GM18868 (cell line): ENCODE data around the gene RHBG.
"Not testable (repeated sequence)": the region's sequence is repeated elsewhere in the genome, so short reads cannot be mapped to it uniquely, and the experiment has no call there.

ENCODE experiments used
- ATAC-seq: cut with Tn5 transposase; IDR thresholded peaks from one replicate; pipeline ENCODE4 v1.9.1; 2021; ENCODE audit warnings: mild to moderate bottlenecking, moderate library complexity; ENCODE audit not compliant: unreplicated experiment

RHBG gene, protein sequence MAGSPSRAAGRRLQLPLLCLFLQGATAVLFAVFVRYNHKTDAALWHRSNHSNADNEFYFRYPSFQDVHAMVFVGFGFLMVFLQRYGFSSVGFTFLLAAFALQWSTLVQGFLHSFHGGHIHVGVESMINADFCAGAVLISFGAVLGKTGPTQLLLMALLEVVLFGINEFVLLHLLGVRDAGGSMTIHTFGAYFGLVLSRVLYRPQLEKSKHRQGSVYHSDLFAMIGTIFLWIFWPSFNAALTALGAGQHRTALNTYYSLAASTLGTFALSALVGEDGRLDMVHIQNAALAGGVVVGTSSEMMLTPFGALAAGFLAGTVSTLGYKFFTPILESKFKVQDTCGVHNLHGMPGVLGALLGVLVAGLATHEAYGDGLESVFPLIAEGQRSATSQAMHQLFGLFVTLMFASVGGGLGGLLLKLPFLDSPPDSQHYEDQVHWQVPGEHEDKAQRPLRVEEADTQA

DNA sequence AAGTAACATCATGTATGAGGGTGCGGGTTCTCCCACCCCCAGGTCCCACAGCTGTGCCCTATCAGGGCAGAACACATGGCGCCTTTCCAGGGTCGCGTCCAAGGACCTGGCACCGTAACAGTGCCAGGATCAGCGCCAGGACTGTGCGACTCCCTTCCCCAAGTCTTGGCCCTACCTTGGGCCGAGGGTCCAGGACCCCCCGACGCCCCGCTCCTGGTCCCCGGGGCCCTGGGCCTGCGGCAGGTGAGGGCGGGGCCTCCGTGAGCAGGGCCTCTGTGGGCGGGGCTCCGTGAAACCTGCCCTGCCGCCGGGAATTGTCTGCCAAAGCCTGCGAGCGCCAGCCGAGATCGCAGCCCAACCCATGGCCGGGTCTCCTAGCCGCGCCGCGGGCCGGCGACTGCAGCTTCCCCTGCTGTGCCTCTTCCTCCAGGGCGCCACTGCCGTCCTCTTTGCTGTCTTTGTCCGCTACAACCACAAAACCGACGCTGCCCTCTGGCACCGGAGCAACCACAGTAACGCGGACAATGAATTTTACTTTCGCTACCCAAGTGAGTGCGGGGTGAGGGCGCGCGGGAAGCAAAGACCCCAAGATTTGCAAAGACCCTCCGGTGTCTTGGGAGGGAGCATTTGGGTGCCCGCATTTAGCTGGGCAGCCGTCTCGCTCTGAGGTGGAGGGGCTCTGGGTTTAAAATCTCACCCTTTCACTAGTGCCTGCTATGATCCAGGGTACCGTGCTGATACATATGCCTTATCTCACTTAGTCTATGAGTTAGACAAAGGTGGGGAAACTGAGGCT lies at the start of gene RHBG:
TSS of gene RHBG (plus strand) at position 323 of the 796 bp plus-strand sequence. CDS start at position 362, 39 bp downstream.
- no peak for ATAC-seq

DNA sequence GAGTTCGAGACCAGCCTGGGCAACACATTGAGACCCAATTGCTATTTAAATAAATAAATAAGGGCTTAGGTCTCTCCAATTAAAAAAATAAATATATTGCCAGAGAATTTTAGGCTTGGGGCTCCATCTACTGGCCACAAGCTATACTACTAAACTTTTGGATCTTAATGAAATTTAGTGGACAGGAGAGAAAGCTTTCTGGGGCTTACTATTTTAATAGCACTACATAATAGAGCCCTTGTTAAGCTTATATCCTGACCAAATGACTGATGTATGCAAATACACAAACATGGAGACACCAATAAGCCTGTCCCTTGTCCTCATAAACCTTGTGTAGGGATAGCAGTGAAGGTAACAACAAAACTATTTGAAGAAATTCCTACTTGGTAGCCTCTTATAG lies 49.3 kb upstream of the RHBG start:
- ATAC-seq = no peak

DNA sequence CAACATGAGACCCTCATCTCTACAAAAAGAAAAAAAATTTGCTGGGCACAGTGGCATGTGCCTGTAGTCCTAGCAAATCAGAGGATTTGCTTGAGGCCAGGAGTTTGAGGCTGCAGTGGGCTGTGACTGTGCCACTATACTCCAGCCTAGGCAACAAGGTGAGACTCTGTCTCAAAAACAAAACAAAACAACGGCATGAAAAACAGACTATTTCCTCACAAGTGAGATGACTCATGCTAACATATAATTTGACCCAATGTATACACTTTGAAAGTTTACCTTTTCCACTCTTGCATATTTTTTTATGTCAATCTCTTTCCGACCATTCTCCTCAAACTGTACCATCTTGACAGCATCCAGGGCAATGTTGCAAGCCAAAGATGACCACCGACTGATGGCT lies 48.5 kb upstream of the RHBG start:
- ATAC-seq = no peak

DNA sequence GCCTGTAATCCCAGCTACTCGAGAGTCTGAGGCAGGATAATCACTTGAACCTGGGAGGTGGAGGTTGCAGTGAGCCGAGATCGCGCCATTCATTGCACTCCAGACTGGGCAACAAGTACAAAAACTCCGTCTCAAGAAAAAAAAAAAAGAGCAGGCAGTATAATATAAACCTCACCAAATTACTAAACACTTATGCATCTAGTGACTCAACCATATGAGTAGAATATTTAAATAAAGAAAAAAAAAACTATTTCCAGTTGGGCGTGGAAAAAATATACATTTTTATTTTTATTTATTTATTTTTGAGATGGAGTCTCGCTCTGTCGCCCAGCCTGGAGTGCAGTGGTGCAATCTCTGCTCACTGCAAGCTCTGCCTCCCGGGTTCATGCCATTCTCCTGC lies 45.8 kb upstream of the RHBG start:
- not testable (repeated sequence) for ATAC-seq

DNA sequence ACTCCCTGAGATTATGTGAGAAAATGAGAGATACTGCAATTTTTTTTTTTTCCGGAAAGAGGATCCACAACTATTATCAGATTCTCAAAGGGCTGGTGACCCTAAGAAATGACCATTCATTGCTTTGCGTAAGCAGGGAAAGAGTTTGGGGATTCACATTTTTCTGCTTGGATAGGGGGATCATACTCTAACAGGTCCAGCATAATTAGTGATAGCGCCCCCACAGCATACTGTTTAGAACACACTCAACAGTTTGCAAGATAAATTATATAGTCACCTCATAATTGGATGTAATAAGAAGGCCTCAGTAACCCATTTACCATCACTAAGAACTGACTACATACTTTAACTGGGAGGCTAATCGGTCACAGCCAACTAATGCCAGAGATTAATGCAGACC lies 32.8 kb upstream of the RHBG start:
- no peak for ATAC-seq

DNA sequence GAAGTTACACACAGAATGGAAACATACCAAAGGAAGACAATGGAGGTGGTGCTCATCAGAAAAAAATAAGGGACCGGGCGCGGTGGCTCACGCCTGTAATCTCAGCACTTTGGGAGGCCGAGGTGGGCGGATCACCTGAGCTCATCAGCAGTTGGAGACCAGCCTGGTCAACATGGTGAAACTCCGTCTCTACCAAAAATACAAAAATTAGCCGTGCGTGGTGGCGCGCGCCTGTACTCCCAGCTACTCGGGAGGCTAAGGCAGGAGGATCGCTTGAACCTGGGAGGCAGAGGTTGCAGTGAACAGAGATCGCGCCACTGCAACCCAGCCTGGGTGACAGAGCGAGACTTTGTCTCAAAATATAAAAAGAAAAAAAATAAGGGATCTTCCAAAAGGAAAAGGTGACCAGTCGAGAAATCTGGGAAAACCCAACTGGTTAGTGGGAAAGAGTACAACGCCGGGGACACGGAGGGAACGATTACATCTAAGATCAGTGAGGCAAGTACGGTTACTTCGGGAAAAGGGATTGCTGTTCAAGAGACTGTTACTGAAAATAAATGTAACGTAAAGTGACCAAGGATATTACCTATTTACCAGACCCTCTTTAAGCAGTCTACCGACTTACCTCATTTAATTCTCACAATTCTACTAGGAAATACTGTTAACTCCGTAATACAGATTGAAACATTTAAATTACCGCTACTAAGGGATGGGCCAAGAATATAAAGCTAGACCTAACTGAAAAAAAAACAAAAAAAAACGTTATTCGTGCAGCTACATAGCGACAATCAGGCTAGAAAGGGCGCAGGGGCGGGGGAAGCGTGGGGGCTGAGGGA lies 31.7 kb upstream of the RHBG start:
- no peak for ATAC-seq

DNA sequence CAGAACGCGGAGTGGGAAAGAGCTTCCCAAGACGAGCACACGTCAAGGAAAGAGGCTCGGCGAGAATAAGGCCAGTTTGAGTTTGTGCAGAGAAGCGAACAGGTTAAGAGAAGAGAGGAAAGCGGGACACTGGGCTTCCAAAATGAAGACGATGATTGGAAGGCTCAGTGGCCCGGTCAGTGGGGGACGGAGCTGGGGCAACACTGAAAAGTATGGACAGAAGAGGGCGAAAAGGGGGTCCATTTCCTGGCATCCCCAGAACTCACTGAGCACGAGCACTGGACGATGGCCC lies 31.2 kb upstream of the RHBG start:
- no peak for ATAC-seq

DNA sequence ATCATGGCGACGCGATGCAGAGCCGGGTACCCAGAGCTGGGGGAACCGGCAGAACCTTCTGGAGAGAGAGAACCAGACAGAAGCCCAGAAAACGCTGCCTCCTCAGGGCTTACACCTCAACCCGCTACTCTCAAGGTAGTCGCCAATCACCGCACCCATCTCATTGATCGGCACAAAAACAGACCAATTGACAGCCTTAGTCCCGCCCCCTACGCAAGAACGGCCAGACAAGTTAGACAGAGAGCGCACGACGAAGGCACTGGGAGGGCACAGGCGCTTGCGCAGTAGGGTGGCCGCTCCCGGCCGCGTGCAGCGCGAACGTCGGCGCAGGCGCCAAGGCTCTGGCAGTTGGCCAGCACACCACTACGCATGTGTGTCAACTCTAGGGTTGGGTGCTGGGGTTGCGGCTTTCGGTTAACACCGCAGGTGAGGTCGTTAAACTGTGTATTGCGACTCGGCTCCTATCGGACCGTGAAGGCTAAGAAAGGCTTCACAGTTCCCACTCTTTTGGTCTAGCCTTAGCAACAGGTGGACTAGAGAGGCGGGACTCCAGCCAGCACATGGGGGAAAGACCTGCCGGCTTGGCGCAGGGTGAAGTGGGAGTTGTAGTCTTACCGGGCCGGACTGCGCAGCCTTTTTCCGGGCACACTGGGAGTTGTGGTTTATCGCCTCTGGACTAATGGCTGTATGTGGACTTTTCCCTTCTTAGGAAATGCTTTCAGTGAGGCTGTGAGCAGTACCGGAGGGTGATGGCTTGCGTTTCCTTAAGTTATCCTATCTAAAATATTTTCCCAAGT lies 30.6 kb upstream of the RHBG start, which contains the start of the genes CCT3 and TSACC:
TSS of gene CCT3 (minus strand) at position 113 of the 797 bp plus-strand sequence. CDS start at position 5, 108 bp downstream.
TSS of gene TSACC (plus strand) at position 347 of the 797 bp plus-strand sequence. CDS start 1,232 bp downstream, outside the sequence.
- ATAC-seq = peak; percentile 86

DNA sequence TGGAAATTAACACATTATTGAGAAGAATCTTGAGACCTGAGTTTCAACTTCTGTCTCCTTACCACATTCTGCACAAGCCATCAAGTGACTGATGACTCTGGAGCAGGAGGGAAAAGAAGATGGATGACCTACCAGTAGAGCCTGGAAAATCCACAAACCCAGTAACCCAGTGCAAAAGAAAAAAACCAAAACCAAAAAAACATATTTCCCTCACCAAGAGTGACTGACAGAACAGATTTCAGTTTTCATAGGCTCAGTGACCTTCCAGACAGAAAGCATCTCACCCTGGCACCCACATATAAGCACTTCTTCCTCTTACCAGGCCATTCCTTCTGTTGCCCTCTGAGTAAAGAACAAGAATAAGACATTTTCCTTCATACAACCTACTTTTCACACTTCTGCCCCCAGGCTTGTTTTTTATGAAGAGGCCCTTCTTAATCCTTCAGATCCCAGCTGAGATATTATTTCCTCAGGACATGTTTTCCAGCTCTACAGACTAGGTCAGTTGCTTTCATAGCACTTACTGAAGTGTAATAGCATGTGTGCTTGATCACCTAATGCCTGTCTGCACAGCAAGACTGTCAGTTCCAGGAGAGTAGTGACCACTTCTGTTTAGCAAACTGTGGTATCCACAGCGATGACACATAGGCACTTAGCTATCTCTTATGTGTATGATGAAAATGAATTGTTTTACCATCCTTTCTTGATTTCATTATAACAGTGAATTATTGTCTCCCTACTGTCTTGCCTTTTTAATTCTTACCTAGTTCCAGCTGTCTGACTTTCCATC lies 26.6 kb upstream of the RHBG start:
- ATAC-seq = no peak

DNA sequence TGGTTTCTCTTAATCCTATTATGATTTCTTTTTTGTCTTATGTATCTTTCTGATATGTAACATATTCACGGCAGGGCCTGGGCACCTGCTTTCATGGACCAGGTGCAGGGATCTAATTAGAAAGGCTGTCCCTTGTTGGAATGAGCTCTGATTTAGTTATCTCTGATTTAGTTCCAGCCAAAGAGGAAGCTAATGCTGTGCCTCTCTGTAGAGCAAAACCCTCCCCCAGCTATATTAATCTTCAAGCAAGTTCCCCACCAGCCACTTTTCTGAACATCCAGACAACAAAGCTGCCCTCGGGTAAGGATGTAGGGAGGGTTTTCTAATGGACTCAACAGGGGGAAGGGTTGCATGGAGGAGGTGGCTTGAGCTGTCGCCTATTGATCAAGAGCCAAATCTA lies 24.6 kb upstream of the RHBG start:
- ATAC-seq = no peak

DNA sequence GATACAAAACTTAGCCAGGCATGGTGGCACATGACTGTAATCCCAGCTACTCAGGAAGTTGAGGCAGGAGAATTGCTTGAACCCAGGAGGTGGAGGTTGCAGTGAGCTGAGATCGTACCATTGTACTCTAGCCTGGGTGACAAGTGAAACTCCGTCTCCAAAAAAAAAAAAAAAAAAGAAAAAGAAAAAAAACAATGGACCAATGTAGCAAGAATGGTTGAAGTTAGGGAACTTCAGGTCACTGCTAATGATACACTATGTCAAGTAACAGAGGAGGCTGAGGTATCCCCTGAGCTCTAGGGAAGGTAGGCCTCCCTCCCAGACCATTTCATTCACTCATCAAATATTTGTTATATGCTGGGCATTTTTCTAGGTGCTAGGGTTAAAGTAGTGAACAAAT lies 23.0 kb upstream of the RHBG start:
- not testable (repeated sequence) for ATAC-seq

DNA sequence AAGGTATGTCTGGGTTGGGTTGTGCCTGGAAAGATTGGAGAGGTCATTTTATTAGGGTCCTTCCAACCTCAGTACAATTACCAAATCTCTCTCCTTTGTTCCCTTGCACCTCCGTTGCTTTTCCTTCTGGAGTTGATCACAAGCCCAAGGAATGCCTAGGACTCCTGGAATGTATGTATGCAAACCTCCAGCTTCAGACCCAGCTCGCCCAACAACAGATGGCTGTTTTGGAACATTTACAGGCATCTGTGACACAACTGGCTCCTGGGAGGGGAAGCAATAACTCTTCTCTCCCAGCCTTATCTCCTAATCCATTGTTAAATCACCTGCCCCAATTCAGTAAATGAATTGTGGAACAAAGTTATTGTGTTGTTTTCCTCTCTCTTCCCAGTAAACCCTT lies 22.4 kb upstream of the RHBG start:
- no peak for ATAC-seq

DNA sequence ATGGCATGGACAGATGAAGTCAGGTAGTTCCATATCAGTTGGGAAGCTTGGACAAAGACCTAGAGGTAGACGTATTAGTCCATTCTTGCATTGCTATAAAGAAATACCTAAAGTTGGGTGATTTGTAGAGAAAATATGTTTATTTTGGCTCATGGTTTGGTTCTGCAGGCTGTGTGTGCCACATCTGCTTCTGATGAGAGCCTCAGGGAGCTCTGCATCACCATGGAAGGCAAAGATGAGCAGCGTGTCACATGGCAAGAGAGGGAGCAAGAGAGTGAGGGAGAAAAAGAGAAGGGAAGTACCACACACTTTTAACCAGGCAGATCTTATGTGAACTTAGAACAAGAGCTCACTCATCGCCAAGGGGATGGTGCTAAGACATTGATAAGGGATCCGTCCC lies 21.7 kb upstream of the RHBG start:
- no peak for ATAC-seq

DNA sequence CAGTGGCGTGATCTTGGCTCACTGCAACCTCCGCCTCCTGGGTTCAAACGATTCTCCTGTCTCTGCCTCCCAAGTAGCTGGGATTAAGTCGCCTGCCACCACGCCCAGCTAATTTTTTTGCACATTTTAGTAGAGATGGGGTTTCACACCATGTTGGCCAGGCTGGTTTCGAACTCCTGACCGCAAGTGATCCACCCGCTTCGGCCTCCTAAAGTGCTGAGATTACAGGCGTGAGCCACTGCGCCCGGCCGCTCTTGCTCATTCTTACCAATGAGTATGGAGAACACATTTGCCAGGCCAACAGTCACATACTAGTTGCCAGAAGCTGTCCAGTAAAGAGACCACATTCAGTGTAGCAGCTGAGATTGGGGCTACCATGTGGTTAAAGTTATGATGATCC lies 16.5 kb upstream of the RHBG start:
- ATAC-seq = not testable (repeated sequence)

DNA sequence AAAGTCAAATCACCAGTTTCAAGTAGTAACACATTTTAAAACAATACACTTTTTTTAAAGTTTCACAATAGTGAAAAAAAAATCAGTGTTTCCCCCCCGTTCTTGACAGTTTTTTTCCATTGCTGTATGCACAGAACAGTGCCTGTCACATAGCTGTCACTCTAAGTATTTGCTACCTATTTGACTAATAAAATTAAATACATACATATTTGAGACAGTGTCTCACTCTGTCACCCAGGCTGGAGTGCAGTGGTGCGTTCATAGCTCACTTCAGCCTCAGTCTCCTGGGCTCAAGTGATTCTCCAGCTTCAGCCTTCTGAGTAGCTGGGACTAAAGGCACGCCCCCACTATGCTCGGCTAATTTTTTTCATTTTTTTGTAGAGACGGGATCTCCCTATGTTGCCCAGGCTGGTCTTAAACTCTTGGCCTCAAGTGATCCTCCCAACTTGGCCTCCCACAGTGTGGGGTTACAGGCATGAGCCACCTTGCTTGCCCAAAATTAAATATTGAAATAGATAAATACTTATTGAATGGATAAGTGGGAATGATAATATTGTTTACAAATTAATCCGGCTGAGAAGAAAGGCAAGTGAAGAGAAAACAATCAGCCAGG lies 12.6 kb upstream of the RHBG start:
- ATAC-seq = no peak

DNA sequence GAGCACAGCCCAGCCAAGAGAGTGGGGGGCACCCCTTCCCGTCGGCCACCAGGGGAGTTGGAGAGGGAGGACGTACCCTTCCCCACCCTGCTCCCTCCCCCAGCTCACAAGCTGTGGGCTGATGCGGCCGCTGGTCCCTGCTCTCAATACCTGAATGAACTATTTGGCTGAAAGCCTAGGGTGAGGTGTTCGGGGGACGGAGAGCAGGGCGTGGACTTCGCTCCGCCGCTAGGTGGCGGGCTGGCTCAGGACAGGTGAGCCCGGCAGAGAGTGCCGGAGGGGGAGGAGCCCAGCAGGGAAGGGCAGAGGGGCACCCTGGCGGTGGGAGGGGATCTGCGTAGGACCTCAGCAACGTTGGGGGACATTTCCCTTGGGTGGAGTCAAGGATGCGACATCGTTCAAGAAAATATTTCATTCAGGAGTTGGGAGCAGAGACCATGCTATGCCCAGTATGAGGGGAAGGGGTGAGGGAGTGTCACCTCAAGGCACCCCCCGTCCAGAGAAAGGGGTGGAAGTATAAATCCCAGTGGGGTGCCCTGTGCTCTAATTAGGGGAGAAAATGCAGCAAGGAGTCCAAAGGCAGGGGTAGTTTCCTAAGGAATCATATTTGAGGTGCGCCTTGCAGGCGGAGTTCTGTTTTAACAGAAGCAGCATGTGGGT lies 12.0 kb upstream of the RHBG start:
- peak; percentile 55 for ATAC-seq

DNA sequence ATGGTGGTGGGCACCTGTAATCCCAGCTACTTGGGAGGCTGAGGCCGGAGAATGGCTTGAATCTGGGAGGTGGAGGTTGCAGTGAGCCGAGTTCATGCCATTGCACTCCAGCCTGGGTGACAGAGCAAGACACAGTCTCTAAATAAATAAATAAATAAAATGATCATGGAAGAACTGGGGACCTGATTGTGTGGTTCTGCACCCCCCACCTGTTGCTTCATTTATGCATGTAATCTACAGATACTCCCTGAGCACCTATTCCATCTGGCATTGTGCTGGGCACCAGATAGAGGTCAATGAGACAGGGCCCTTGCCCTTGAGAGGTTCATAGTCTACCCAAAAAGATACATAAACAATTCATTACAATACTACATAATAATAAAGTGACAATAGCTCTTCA lies 11.0 kb upstream of the RHBG start:
- no peak for ATAC-seq

DNA sequence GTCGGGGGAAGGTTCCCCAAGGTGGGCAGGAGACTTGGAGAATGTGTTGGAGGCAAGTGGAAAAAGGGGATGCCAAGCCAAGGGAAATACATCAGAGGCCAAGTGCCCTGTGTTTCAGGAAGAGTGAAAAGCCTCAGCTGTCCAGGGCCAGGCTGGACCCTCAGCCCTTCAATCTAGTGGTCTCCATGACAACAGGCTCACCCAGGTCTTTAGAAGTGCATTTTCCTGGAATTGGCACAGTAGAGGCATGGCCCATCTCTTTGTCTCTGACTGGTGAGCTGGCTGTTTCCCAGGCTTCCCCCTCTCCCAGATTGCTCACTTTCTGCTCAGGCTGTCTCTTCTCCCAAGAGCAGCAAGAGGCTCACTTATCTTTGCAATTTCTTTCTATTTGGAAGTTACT lies 10.4 kb upstream of the RHBG start:
- no peak for ATAC-seq

DNA sequence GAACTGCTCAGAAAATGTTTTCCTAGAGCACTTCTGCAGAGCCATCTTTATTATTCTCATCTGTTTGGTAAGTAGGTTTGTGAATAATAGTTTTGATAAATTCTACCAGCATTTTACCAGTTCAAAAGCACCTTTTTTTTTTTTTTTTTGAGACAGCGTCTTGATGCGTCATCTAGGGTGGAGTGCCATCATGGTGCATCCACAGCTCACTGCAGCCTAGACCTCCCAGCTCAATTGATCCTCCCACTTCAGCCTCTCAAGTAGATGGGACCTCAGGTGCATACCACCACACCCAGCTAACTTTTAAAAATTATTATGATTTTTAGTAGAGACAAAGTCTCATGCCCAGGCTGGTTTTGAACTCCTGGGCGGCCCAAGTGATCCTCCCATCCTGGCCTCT lies 9.8 kb upstream of the RHBG start:
- no peak for ATAC-seq
